NCI-H69 (cell line): ENCODE data around the gene CAV3.

Experiments
- DNase-seq: peaks from one replicate; lab custom pipeline; 2025; lab: John Stamatoyannopoulos, UW

Gene CAV3

DNA sequence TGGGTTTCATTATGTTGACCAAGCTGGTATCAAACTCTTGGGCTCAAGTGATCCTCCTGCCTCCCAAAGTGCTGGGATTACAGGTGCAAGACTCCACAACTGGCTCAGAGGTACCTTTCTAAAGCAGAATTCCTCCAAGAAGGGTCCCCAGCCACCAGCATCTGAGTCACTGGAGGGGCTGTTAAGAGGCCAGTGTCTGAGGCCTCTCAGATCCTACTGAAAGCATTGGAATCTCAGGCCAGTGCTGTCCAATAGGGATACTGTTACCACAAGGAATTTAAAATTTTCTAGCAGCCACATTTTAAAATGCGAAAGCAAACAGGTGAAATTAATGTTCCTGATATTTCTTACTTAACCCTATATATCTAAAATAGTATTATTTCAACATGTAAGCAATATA, 1.3 kb downstream of the CAV3 start:
- no peak for DNase-seq

DNA sequence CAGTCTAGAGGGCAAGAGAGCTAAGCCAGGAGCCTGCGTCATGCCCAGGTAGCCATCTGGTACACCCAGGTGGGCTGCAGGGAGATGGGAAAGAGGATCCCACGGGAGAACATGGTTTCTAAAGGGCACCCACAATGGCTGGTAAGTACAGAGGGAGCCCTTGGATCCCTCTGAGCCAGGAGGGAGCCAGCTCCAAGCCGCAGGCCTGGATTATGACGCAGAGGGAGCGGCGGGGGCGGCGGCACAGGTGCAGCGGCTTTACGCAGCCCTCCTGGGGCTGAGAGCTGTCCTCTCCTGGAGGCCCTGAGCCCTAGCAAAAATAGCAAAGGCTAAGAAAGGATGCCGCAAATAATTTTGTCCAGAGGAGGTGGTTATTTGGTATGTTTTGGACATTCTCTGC, 2.8 kb downstream of the CAV3 start:
- DNase-seq = no peak

- DNase-seq = no peak
These were observed 3.7 kb downstream of the CAV3 start for GRCh38 chr3:8737301-8737700.

DNA sequence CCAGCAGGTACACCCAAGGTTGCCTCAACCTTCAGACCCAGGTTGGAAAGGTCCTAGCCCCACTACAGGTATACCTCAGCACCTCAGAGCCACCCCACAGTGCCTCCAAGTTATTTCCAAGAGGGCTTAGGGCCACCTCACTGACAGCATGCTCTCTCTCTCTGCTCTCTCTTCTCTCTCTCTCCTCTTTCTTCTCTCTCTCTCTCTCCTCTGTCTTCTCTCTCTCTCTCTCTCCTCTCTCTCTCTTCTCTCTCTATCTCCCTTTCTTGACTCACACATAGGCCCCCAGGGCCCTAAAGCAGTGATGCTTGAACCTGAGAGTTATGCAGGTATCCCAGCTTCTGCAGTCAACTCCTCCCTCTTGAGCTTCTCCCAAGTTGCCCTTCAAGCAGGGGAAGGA, 4.2 kb downstream of the CAV3 start:
- DNase-seq = no peak

- DNase-seq = no peak
These were observed 5.0 kb downstream of the CAV3 start for GRCh38 chr3:8738639-8739038.

DNA sequence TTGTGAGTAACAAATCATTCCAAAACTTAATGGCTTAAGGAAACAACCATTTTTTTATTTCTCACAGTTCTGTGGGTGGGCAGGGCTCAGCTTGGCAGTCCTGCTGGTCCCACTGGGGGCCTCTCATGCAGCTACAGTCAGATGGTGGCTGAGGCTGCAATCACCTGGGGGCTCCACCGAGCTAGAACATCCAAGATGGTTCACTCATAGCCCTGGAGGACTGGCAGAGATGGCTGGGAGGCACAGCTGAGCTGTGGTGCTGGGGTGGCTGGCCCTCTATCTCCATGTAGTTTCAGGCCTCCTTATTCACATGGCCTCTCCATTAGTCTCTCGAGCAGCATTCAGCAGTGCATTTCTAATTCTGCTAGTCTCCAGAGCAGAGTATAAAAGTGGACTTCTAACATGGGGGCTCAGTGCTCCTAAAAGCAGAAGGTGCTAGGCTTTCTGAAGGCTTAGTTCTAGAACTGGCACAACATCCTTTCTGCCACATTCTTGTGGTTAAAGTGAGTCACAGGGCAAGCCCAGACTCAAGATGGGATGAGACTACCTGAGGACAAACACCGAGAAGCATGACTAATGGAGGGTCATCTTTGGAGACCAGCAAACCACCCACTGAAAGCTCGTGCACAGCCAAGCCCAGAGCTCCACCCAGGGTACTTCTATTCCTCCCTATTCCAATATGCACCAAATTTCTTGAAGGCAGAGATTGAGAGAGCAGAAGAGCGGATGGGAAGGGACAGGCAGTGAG, 6.3 kb downstream of the CAV3 start:
- DNase-seq = no peak

DNA sequence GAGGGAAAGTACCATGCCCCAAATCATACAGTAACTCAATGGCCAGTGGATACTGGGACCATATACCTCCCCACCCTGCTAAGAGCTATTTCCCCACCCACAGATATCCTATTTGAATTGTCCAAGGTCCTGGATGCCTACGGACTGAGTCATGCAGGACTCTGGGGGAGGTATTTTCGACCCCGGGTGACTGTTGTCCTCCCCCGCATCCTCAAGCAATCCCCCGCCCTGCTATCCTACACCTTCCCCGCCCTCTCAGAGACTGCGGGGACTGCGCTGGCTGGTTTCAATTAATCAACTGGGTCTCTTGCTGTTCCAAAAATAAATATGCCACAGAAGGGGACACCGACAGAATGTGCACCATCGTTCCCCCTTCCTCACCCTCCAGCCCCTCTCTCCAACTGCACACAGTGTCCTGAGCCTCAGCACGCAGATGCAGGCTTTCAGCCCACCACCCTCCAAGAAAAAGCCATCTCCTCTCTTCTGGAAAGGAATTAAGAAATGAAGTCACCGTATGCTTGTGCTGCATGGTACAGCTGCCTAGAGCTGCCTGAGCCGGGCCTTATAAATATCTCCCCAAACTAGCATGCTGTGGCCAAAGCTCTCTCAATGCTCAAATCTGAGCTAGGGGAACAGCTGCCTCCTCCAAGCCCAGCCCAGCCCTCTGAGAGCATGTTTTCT, 8.1 kb downstream of the CAV3 start:
- DNase-seq = no peak

DNA sequence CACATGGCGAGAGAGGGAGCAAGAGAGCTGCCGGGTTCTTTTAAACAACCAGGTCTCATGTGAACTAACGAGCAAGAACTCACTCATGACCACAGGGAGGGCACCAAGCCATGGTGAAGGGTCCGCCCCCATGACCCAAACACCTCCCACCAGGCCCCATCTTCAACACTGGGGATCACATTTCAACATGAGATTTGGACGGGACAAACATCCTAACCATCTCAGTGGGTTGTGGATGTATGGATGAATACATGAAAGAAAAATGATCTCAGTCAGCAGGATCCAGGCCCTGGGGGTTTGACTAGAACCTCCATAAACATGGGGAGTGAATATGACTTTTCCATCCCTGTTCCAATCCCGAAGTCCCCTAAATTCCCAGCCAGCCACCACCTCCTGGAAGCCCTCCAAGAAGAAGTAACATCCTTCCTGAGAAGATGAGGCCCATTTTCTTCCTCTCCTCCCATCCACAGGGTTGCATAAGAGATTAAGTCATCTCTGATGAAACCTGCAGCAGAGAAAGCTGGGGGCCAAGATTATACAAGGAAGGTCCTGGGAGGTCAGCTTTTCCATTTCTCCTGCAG, 9.5 kb downstream of the CAV3 start:
- DNase-seq = no peak

- no peak for DNase-seq
These were observed 10.3 kb downstream of the CAV3 start for GRCh38 chr3:8743911-8744310.

DNA sequence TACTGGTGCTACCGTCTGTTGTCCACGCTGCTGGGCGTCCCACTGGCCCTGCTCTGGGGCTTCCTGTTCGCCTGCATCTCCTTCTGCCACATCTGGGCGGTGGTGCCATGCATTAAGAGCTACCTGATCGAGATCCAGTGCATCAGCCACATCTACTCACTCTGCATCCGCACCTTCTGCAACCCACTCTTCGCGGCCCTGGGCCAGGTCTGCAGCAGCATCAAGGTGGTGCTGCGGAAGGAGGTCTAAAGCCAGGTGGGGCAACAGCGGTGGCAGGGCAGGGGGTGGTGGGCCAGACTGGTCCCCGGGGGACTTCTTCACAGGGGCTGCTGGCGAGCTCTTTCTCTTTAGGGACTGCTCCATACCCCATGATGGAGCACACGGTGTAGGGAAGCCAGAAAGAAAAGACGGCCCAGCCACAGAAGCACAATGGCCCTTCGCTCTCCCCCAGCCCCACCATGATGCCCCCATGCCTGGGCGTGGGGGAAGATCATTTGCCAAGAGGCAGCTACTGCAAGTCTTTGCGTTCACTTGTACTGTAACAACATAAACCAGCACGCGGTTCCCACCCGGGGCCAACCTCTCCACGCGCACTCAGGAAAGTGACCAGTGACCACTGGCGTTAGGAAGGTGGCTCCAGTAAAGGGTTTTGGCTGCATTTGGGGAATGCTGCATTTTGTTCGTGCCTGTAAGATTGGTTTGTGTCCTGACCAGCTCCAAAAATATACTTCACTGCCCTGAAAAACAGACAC, 12.2 kb downstream of the CAV3 start:
- DNase-seq = no peak

DNA sequence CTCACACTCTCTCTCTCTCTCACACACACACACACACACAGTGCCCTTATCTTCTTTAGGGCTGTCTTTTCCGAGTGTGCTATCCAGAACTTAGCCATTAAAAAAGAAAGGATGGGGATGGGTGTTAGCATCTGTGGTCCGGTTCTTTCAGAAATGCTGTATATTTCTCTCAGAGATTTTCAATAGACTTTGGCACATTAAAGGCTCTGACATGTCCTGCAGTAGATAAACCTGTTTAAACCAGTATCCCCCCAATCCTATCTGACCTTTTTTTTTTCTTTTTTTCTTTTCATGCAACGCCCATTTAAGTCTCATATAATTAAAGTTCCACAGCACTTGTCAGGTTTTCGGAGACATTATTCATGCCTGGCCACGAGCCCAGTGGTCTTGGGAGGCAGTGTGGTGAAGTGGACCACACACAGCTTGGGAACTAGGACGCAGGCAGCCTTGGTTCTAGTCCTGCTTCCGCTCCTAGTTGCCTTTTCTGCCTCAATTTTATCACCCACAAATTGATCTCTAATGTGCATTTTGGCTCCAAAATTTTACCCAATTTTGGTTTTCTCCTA, 13.3 kb downstream of the CAV3 start:
- DNase-seq = no peak

DNA sequence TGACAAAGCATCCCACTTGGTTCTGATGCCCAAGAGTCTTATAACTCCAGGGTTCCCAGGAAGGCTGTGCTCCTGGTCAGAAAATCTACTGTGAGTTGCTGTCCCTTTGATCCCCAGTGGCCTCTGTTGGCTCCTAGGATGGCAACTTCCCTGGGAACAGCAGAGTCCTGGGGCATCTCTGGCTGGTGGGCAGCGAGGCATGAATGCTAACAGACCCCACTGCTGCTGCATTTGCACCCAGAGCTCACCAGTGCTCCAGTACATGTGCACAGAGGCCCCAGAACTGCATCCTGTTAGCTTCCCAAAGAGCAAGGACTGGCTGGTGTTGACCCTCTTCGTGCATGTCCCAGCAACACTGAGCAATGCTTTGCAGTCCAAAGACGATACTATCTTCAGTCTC, 15.7 kb downstream of the CAV3 start:
- DNase-seq = no peak

DNA sequence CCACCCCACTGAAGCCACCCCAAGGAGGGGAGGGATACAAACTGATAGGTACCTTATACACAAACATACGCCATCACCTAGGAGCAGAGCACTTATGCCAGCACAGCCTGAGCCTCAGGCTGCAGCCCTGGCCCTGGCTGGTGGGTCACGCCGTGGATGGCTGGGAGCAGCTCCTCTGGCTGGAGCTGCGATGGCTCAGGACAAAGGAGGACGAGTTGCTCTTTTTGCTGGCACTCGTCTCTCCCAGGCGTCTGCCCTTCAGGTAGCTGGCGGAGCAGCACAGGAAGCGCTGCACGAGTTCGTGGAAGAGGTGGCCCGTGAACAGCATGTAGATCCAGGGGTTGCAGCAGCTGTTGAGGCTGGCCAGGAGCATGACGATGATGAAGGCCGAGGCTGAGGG, 19.2 kb downstream of the CAV3 start:
- DNase-seq = no peak

DNA sequence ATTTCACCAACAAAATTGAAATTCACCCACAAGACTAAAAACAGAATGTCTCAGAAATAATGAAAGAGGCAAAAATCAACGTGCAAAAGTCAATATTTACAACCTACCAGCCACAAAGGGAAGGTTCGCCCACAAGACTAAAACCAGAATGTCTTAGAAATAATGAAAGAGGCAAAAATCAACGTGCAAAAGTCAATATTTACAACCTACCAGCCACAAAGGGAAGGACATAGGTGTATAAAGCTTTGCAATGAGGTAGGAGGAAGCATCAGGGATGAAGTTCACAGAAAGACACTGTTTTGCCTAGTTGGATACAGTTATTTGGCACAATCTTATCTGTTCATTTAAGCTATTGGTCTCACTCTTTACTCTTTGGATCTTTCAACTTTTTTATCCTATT, 21.5 kb downstream of the CAV3 start:
- no peak for DNase-seq

GRCh38 chr3:8755564-8756237, 22.1 kb downstream of the CAV3 start:
- DNase-seq = no peak

DNA sequence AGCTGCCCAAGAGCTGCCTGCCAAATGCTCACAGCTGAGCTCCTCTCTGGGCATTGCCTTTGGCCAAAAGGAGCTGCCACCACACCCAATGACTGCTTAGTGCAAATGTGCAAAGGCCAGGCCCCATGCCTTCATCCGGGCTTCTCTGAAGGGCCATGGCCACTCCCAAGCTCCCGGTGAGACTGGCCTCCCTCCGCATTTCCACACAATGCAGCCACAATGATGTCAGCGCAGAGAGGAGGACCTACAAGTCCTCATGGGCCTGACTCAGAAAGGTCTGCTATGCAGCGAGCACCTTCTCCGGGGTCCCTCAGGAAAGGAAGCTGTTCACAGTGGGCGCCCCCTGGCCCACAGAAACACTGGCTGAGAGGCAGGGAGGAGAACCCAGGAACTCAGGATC, 23.1 kb downstream of the CAV3 start:
- DNase-seq = no peak

GRCh38 chr3:8757551-8758518, 24.2 kb downstream of the CAV3 start:
- no peak for DNase-seq

- DNase-seq = no peak
These were observed 25.6 kb downstream of the CAV3 start for GRCh38 chr3:8759038-8759707.

GRCh38 chr3:8760091-8760490, 26.5 kb downstream of the CAV3 start:
- DNase-seq = no peak

GRCh38 chr3:8760506-8760905, 26.9 kb downstream of the CAV3 start:
- DNase-seq = no peak
